Limb (tissue), 2 donors: ENCODE results near the gene GNAZ.
"Not testable (repeated sequence)": the region's sequence is repeated elsewhere in the genome, so short reads cannot be mapped to it uniquely, and the experiment has no call there.

Experiments
- DNase-seq, 2 donors: peaks; one replicate each; pipeline ENCODE4 v3.0.0-alpha.2; 2016; ENCODE audit errors: extremely low spot score in 2 of 2

Gene GNAZ

GRCh38 chr22:23070418-23071229 lies at the start of gene GNAZ:
Gene GNAZ, plus strand, starts transcription at chr22:23070519. Its CDS starts 25,177 bp downstream, at chr22:23095696.
- peak in 1 of 2 donors; percentile 65 for DNase-seq

GRCh38 chr22:23020659-23021293 lies 49.5 kb upstream of the GNAZ start:
- no peak for DNase-seq

GRCh38 chr22:23021660-23022353 lies 48.5 kb upstream of the GNAZ start:
- DNase-seq, result not testable (repeated sequence)

GRCh38 chr22:23023294-23023693 lies 47.0 kb upstream of the GNAZ start:
- DNase-seq, result no peak

- no peak for DNase-seq
These were observed 43.5 kb upstream of the GNAZ start for GRCh38 chr22:23026777-23027176.

- not testable (repeated sequence) for DNase-seq
These were observed 42.5 kb upstream of the GNAZ start for GRCh38 chr22:23027849-23028248.

- DNase-seq, result no peak
These were observed 40.6 kb upstream of the GNAZ start for GRCh38 chr22:23029521-23030228.

GRCh38 chr22:23031381-23031780 lies 38.9 kb upstream of the GNAZ start:
- no peak for DNase-seq

- DNase-seq, result no peak
These were observed 38.5 kb upstream of the GNAZ start for GRCh38 chr22:23031786-23032185.

GRCh38 chr22:23032658-23033057 lies 37.7 kb upstream of the GNAZ start:
- DNase-seq, result no peak

GRCh38 chr22:23033116-23033905 lies 37.0 kb upstream of the GNAZ start:
- no peak for DNase-seq

- DNase-seq, result no peak
These were observed 35.4 kb upstream of the GNAZ start for GRCh38 chr22:23034621-23035556.

GRCh38 chr22:23035557-23036277 lies 34.6 kb upstream of the GNAZ start:
- no peak for DNase-seq

GRCh38 chr22:23036684-23037428 lies 33.5 kb upstream of the GNAZ start:
- no peak for DNase-seq

- DNase-seq, result no peak
These were observed 32.6 kb upstream of the GNAZ start for GRCh38 chr22:23037429-23038333.

GRCh38 chr22:23038334-23038642 lies 32.0 kb upstream of the GNAZ start:
- DNase-seq, result no peak

GRCh38 chr22:23038902-23039301 lies 31.4 kb upstream of the GNAZ start:
- no peak for DNase-seq

GRCh38 chr22:23042179-23042578 lies 28.1 kb upstream of the GNAZ start:
- no peak for DNase-seq
